Activated T-helper 17 cell treated with anti-CD3 and anti-CD28 coated beads, Interleukin-2, amount 50 U/mL, for 72 hours (primary cell): ENCODE results near the gene LILRA5. TPM values are rescaled to one million over a fixed set of nuclear protein-coding genes. Genes with fewer than 3 reads are reported as not detected.
"Not testable (repeated sequence)": the region's sequence is repeated elsewhere in the genome, so short reads cannot be mapped to it uniquely, and the experiment has no call there.

Experiments used
- ATAC-seq: fragments of 150-1000 bp; cut with Tn5 transposase; replicated peaks from 2 replicates; pipeline ENCODE4 v1.10.0; 2021; ENCODE audit warnings: mild to moderate bottlenecking, moderate library complexity
- H3K27ac Mint-ChIP-seq: one replicate; pipeline ENCODE4 v1.8.0; 2022; ENCODE audit warnings: mixed read lengths
- H3K27me3 Mint-ChIP-seq: one replicate; pipeline ENCODE4 v1.8.0; 2022; ENCODE audit warnings: mixed read lengths
- H3K36me3 Mint-ChIP-seq: one replicate; pipeline ENCODE4 v1.8.0; 2022; ENCODE audit warnings: low read depth, mild to moderate bottlenecking, mixed read lengths
- H3K4me1 Mint-ChIP-seq: one replicate; pipeline ENCODE4 v1.8.0; 2022; ENCODE audit warnings: mixed read lengths
- H3K4me3 Mint-ChIP-seq: one replicate; pipeline ENCODE4 v1.8.0; 2022; ENCODE audit warnings: mild to moderate bottlenecking, mixed read lengths
- H3K9me3 Mint-ChIP-seq: one replicate; pipeline ENCODE4 v1.8.0; 2022; ENCODE audit warnings: mixed read lengths
- total RNA-seq, 2 donors: library from RNA; stranded (reverse); gene quantifications; one replicate each; pipeline ENCODE4 v1.2.3, GENCODE V29; 2022

LILRA5 gene
- total RNA-seq, result not detected

GRCh38 chr19:54312436-54313377 lies at the start of gene LILRA5:
Gene LILRA5 (minus strand): TSS chr19:54313166. CDS start chr19:54313019, 147 bp downstream.
- Mint-ChIP-seq H3K4me3 (no peak within 1 kb of the TSS), H3K27ac (no peak within 1 kb of the TSS), H3K4me1 (no peaks in the 10 kb centered on the region), H3K36me3 (no peaks in the 10 kb centered on the region), H3K9me3 (no peaks in the 10 kb centered on the region), H3K27me3 (peaks cover 21% of the 10 kb centered on the region)
- ATAC-seq, result no peak

- Mint-ChIP-seq H3K4me3 (peak overlapping the region; percentile 81), H3K27ac (peak overlapping the region; percentile 53), H3K4me1 (peaks cover 24% of the 10 kb centered on the region)
- H3K9me3 Mint-ChIP-seq, H3K36me3 Mint-ChIP-seq, H3K27me3 Mint-ChIP-seq: not testable (repeated sequence)
- peak; percentile 46 for ATAC-seq
Measured at GRCh38 chr19:54361680-54362422, 48.9 kb upstream of the LILRA5 start.

- not testable (repeated sequence) for H3K27me3 Mint-ChIP-seq, H3K9me3 Mint-ChIP-seq, H3K36me3 Mint-ChIP-seq, H3K4me3 Mint-ChIP-seq, H3K27ac Mint-ChIP-seq
- ATAC-seq, result peak; percentile 85
- peaks cover 24% of the 10 kb centered on the region for H3K4me1 Mint-ChIP-seq
Measured at GRCh38 chr19:54359149-54359820, 46.3 kb upstream of the LILRA5 start.

- no peak overlapping the region for H3K27ac Mint-ChIP-seq
- ATAC-seq, result no peak
- H3K4me1 Mint-ChIP-seq, result peaks cover 13% of the 10 kb centered on the region
- H3K4me3 Mint-ChIP-seq, result no peak overlapping the region
- no peaks in the 10 kb centered on the region for H3K9me3 Mint-ChIP-seq
- H3K36me3 Mint-ChIP-seq, result no peaks in the 10 kb centered on the region
- H3K27me3 Mint-ChIP-seq, result no peaks in the 10 kb centered on the region
Measured at GRCh38 chr19:54357381-54357780, 44.4 kb upstream of the LILRA5 start.

GRCh38 chr19:54356444-54357056 lies 43.6 kb upstream of the LILRA5 start:
- Mint-ChIP-seq H3K36me3 (no peaks in the 10 kb centered on the region), H3K9me3 (no peaks in the 10 kb centered on the region), H3K27ac (no peak overlapping the region), H3K27me3 (no peaks in the 10 kb centered on the region), H3K4me1 (peaks cover 7% of the 10 kb centered on the region), H3K4me3 (no peak overlapping the region)
- ATAC-seq, result no peak

GRCh38 chr19:54355675-54356074 lies 42.7 kb upstream of the LILRA5 start:
- H3K27ac Mint-ChIP-seq, result no peak overlapping the region

GRCh38 chr19:54354761-54355160 lies 41.8 kb upstream of the LILRA5 start:
- Mint-ChIP-seq H3K27ac (no peak overlapping the region), H3K4me1 (no peaks in the 10 kb centered on the region), H3K36me3 (no peaks in the 10 kb centered on the region), H3K9me3 (no peaks in the 10 kb centered on the region), H3K27me3 (no peaks in the 10 kb centered on the region), H3K4me3 (no peak overlapping the region)
- ATAC-seq, result no peak

More at GRCh38 chr19:54355675-54356074, 42.7 kb upstream of the LILRA5 start:
- H3K4me3 Mint-ChIP-seq, result no peak overlapping the region
- ATAC-seq, result no peak
- no peaks in the 10 kb centered on the region for H3K27me3 Mint-ChIP-seq
- no peaks in the 10 kb centered on the region for H3K36me3 Mint-ChIP-seq
- no peaks in the 10 kb centered on the region for H3K4me1 Mint-ChIP-seq
- H3K9me3 Mint-ChIP-seq, result no peaks in the 10 kb centered on the region

- Mint-ChIP-seq H3K27ac (no peak overlapping the region), H3K27me3 (peaks cover 6% of the 10 kb centered on the region), H3K4me1 (no peaks in the 10 kb centered on the region), H3K4me3 (no peak overlapping the region), H3K36me3 (no peaks in the 10 kb centered on the region), H3K9me3 (no peaks in the 10 kb centered on the region)
- ATAC-seq, result no peak
Measured at GRCh38 chr19:54352546-54352945, 39.6 kb upstream of the LILRA5 start.

GRCh38 chr19:54352041-54352440 lies 39.1 kb upstream of the LILRA5 start:
- H3K4me3 Mint-ChIP-seq, result no peak overlapping the region
- no peaks in the 10 kb centered on the region for H3K36me3 Mint-ChIP-seq
- no peak overlapping the region for H3K27ac Mint-ChIP-seq
- H3K27me3 Mint-ChIP-seq, result peaks cover 6% of the 10 kb centered on the region
- H3K9me3 Mint-ChIP-seq, result no peaks in the 10 kb centered on the region
- ATAC-seq, result no peak
- H3K4me1 Mint-ChIP-seq, result no peaks in the 10 kb centered on the region

- no peak for ATAC-seq
- H3K4me3 Mint-ChIP-seq, result no peak overlapping the region
- no peaks in the 10 kb centered on the region for H3K9me3 Mint-ChIP-seq
- no peak overlapping the region for H3K27ac Mint-ChIP-seq
- no peaks in the 10 kb centered on the region for H3K4me1 Mint-ChIP-seq
- peaks cover 6% of the 10 kb centered on the region for H3K27me3 Mint-ChIP-seq
- H3K36me3 Mint-ChIP-seq, result no peaks in the 10 kb centered on the region
Measured at GRCh38 chr19:54351474-54351873, 38.5 kb upstream of the LILRA5 start.

GRCh38 chr19:54345938-54346386 lies 33.0 kb upstream of the LILRA5 start:
- peaks cover 10% of the 10 kb centered on the region for H3K27me3 Mint-ChIP-seq
- no peak overlapping the region for H3K27ac Mint-ChIP-seq
- no peak overlapping the region for H3K4me3 Mint-ChIP-seq
- no peak for ATAC-seq
- no peaks in the 10 kb centered on the region for H3K4me1 Mint-ChIP-seq
- H3K9me3 Mint-ChIP-seq, result no peaks in the 10 kb centered on the region
- no peaks in the 10 kb centered on the region for H3K36me3 Mint-ChIP-seq

GRCh38 chr19:54343868-54344267 lies 30.9 kb upstream of the LILRA5 start:
- Mint-ChIP-seq H3K27me3 (peaks cover 11% of the 10 kb centered on the region), H3K27ac (no peak overlapping the region), H3K4me3 (no peak overlapping the region), H3K36me3 (no peaks in the 10 kb centered on the region), H3K9me3 (no peaks in the 10 kb centered on the region), H3K4me1 (no peaks in the 10 kb centered on the region)
- no peak for ATAC-seq

- Mint-ChIP-seq H3K27me3 (peaks cover 8% of the 10 kb centered on the region), H3K4me3 (no peak overlapping the region)
Measured at GRCh38 chr19:54341295-54341694, 28.3 kb upstream of the LILRA5 start.

More at GRCh38 chr19:54341295-54341694, 28.3 kb upstream of the LILRA5 start:
- Mint-ChIP-seq H3K36me3 (no peaks in the 10 kb centered on the region), H3K27ac (no peak overlapping the region), H3K9me3 (no peaks in the 10 kb centered on the region), H3K4me1 (no peaks in the 10 kb centered on the region)
- ATAC-seq, result no peak
